HG02938 (cell line): ENCODE data around the gene ABLIM1.
A peak's percentile ranks its signal among the peaks of the same experiment; 100 is the strongest.

Experiments used
- ATAC-seq: cut with Tn5 transposase; IDR thresholded peaks from one replicate; pipeline ENCODE4 v1.9.1; 2021; ENCODE audit warnings: mild to moderate bottlenecking, moderate library complexity; ENCODE audit not compliant: unreplicated experiment

Gene ABLIM1

GRCh38 chr10:114624951-114625780 lies 32.9 kb downstream of the ABLIM1 start:
- no peak for ATAC-seq

GRCh38 chr10:114624422-114624821 lies 33.7 kb downstream of the ABLIM1 start:
- no peak for ATAC-seq

GRCh38 chr10:114623661-114624294 lies 34.3 kb downstream of the ABLIM1 start:
- no peak for ATAC-seq

- ATAC-seq: no peak
Measured at GRCh38 chr10:114623155-114623554, 34.9 kb downstream of the ABLIM1 start.

GRCh38 chr10:114618722-114619121 lies 39.4 kb downstream of the ABLIM1 start:
- no peak for ATAC-seq

GRCh38 chr10:114616516-114616915 lies 41.6 kb downstream of the ABLIM1 start:
- ATAC-seq: no peak

- ATAC-seq: no peak
Measured at GRCh38 chr10:114616103-114616502, 42.0 kb downstream of the ABLIM1 start.

GRCh38 chr10:114615600-114616007 lies 42.5 kb downstream of the ABLIM1 start:
- ATAC-seq: peak; percentile 98

GRCh38 chr10:114613237-114613979 lies 44.7 kb downstream of the ABLIM1 start:
- no peak for ATAC-seq

- no peak for ATAC-seq
Measured at GRCh38 chr10:114611617-114612016, 46.5 kb downstream of the ABLIM1 start.

GRCh38 chr10:114609518-114610426 lies 48.3 kb downstream of the ABLIM1 start:
- ATAC-seq: no peak

- ATAC-seq: no peak
Measured at GRCh38 chr10:114607358-114607998, 50.6 kb downstream of the ABLIM1 start.

GRCh38 chr10:114605155-114605797 lies 52.8 kb downstream of the ABLIM1 start:
- no peak for ATAC-seq

- no peak for ATAC-seq
Measured at GRCh38 chr10:114604357-114605130, 53.5 kb downstream of the ABLIM1 start.

GRCh38 chr10:114603948-114604347 lies 54.1 kb downstream of the ABLIM1 start:
- ATAC-seq: no peak

GRCh38 chr10:114603303-114603702 lies 54.8 kb downstream of the ABLIM1 start:
- ATAC-seq: no peak

- ATAC-seq: no peak
Measured at GRCh38 chr10:114600057-114600456, 58.0 kb downstream of the ABLIM1 start.

GRCh38 chr10:114596793-114597192 lies 61.3 kb downstream of the ABLIM1 start:
- ATAC-seq: no peak
